K562 (cell line): ENCODE data around the gene EIF4E1B. TPM values are rescaled to one million over a fixed set of nuclear protein-coding genes. Genes with fewer than 3 reads are reported as not detected.

Experiments used
- ARID2 ChIP-seq: fragments of 450-650 bp; IDR thresholded peaks from 2 replicates; pipeline ENCODE4 v1.6.1; 2017; ENCODE audit warnings: antibody characterized with exemption, mild to moderate bottlenecking
- CCNT2 ChIP-seq: IDR thresholded peaks from 2 replicates; pipeline ENCODE4 v1.6.1; 2011; ENCODE audit warnings: borderline replicate concordance, low read depth, mild to moderate bottlenecking, moderate library complexity, mixed read lengths, low read length; ENCODE audit not compliant: insufficient read length; ENCODE audit errors: extremely low read depth
- CREB5 ChIP-seq: fragments of 250-450 bp; sonication (Bioruptor Pico); IDR thresholded peaks from 2 replicates; pipeline ENCODE4 v1.5.0; 2020; ENCODE audit warnings: mild to moderate bottlenecking
- CTCF ChIP-seq, 3 experiments: IDR thresholded peaks in 2 of 3; conservative IDR thresholded peaks in 1 of 3; 2 replicates each; pipeline ENCODE4 v1.5.1; 2011 to 2012; ENCODE audit warnings: low read length in 3 of 3, mild to moderate bottlenecking in 3 of 3, control low read depth in 2 of 3, improper control_type of control experiment in 1 of 3, inconsistent platforms in 1 of 3, low read depth in 1 of 3, mixed read lengths in 1 of 3, moderate library complexity in 1 of 3; ENCODE audit not compliant: insufficient read depth in 2 of 3
- FIP1L1 ChIP-seq: fragments of 200-400 bp; formaldehyde crosslinking; IDR thresholded peaks from 2 replicates; pipeline ENCODE4 v1.6.1; 2018; ENCODE audit warnings: mild to moderate bottlenecking, low read depth, low read length; ENCODE audit not compliant: poor library complexity, severe bottlenecking
- HNRNPLL ChIP-seq: fragments of 200-400 bp; formaldehyde crosslinking; IDR thresholded peaks from 2 replicates; pipeline ENCODE4 v1.6.1; 2017; ENCODE audit warnings: low read length, low read depth, mild to moderate bottlenecking; ENCODE audit not compliant: poor library complexity, severe bottlenecking
- MAFG ChIP-seq: fragments of 450-650 bp; conservative IDR thresholded peaks from 2 replicates; pipeline ENCODE4 v1.6.1; 2016; ENCODE audit warnings: missing genetic modification characterization, missing compliant biosample characterization
- MXI1 ChIP-seq: IDR thresholded peaks from 2 replicates; pipeline ENCODE4 v1.6.1; 2011; ENCODE audit warnings: low read depth, mild to moderate bottlenecking, improper control_type of control experiment, low read length
- NONO ChIP-seq, 2 experiments: fragments of 200-400 bp in 1 of 2; fragments of 450-650 bp in 1 of 2; formaldehyde crosslinking in 1 of 2; IDR thresholded peaks; 2 replicates each; pipeline ENCODE4 v1.6.1; 2017; ENCODE audit warnings: low read depth in 2 of 2, mild to moderate bottlenecking in 2 of 2, moderate library complexity in 2 of 2, low read length in 1 of 2
- PATZ1 ChIP-seq: fragments of 250-450 bp; sonication (Bioruptor Pico); IDR thresholded peaks from 2 replicates; pipeline ENCODE4 v1.5.0; 2020; ENCODE audit warnings: mild to moderate bottlenecking, borderline replicate concordance
- PTBP1 ChIP-seq: fragments of 200-400 bp; formaldehyde crosslinking; IDR thresholded peaks from 2 replicates; pipeline ENCODE4 v1.6.1; 2017; ENCODE audit warnings: low read depth, low read length
- PTRF ChIP-seq: fragments of 450-650 bp; IDR thresholded peaks from 2 replicates; pipeline ENCODE4 v1.6.1; 2016; ENCODE audit warnings: mild to moderate bottlenecking, missing genetic modification characterization, missing compliant biosample characterization
- TAL1 ChIP-seq: fragments of 450-650 bp; IDR thresholded peaks from 2 replicates; pipeline ENCODE4 v1.6.1; 2016; ENCODE audit warnings: mild to moderate bottlenecking
- VEZF1 ChIP-seq: fragments of 200-800 bp; sonication (Bioruptor generic); IDR thresholded peaks from 2 replicates; pipeline ENCODE4 v1.6.1; 2017; ENCODE audit warnings: missing genetic modification characterization, missing compliant biosample characterization
- XRCC5 ChIP-seq: fragments of 200-400 bp; formaldehyde crosslinking; IDR thresholded peaks from 2 replicates; pipeline ENCODE4 v1.6.1; 2017; ENCODE audit warnings: low read depth, mild to moderate bottlenecking, low read length
- ZNF124 ChIP-seq: sonication (generic); formaldehyde crosslinking; IDR thresholded peaks from 2 replicates; pipeline ENCODE4 v1.8.1; 2022; ENCODE audit warnings: missing genetic modification reagents
- ZNF175 ChIP-seq: fragments of 200-800 bp; sonication (Bioruptor generic); IDR thresholded peaks from 2 replicates; pipeline ENCODE4 v1.6.1; 2016; ENCODE audit warnings: low read depth, mild to moderate bottlenecking, missing genetic modification characterization, missing compliant biosample characterization
- ZNF431 ChIP-seq: sonication (generic); formaldehyde crosslinking; IDR thresholded peaks from 2 replicates; pipeline ENCODE4 v1.8.0; 2022; ENCODE audit warnings: mild to moderate bottlenecking, missing genetic modification reagents
- ZNF583 ChIP-seq: fragments of 250-450 bp; sonication (Bioruptor Pico); IDR thresholded peaks from 2 replicates; pipeline ENCODE4 v1.4.0; 2020
- ZNF77 ChIP-seq: fragments of 250-450 bp; sonication (Bioruptor Pico); IDR thresholded peaks from 2 replicates; pipeline ENCODE4 v1.5.0; 2020
- polyA plus RNA-seq, 8 experiments: library from polyadenylated mRNA; depleted of rRNA in 4 of 8; stranded (reverse) in 5 of 8; unstranded in 3 of 8; fragments of >200 nt; fragmentation: Nextera tagmentation in 2 of 8; fragmentation: Illumina TruSeq in 1 of 8; extraction: Ambion mirVana in 2 of 8; extraction: Trizol in 1 of 8; gene quantifications; 2 replicates each; pipeline versions ENCODE4 v1.2.1 to v1.2.3, GENCODE V29; 2011 to 2014; ENCODE audit warnings: inconsistent platforms in 1 of 8, missing spikeins in 1 of 8
- total RNA-seq, 7 experiments: library from RNA; depleted of rRNA in 6 of 7; stranded (reverse); fragments of >200 nt in 6 of 7; fragmentation: Illumina TruSeq in 2 of 7; extraction: Trizol in 2 of 7; gene quantifications; 2 replicates each; pipeline versions ENCODE4 v1.2.1 to v1.2.3, GENCODE V29; 2011 to 2021; ENCODE audit warnings: low replicate concordance in 1 of 7

Gene EIF4E1B
- total and polyA plus RNA-seq, 9 of the 15 experiments (the other 6 are each of a cell fraction or from before 2014, with no cell fraction given), result not detected

- peak; percentile 78 for TF ChIP-seq VEZF1 (CRISPR knock-in tag)
- TF ChIP-seq XRCC5, result no peak
- no peak for TF ChIP-seq ZNF175
- TF ChIP-seq CTCF (IDR thresholded peaks at IDR 0.05 in 2 of 3, conservative IDR thresholded peaks at IDR 0.05 in 1 of 3; ENCODE audit: insufficient read depth in 2 of 3, low read depth in 1 of 3, low read length in 3 of 3), result peak in 2 of 3 experiments; percentile 57 to 95; a peak in 5 of 6 replicates
- TF ChIP-seq MXI1, result no peak
- TF ChIP-seq FIP1L1, result peak; percentile 66
- TF ChIP-seq ZNF124 (CRISPR knock-in tag), result no peak
- TF ChIP-seq TAL1, result no peak
- no peak for TF ChIP-seq CREB5 (CRISPR knock-in tag)
- TF ChIP-seq CCNT2, result peak; percentile 24
- no peak for TF ChIP-seq ZNF431 (CRISPR knock-in tag)
- TF ChIP-seq ZNF583 (CRISPR knock-in tag), result no peak
- TF ChIP-seq PTBP1, result 0 out of 2 replicates have a peak, but pooled peaks have one; percentile 41
- TF ChIP-seq NONO (IDR thresholded peaks at IDR 0.05; ENCODE audit: low read depth in 2 of 2, low read length in 1 of 2), result no peak
- TF ChIP-seq HNRNPLL, result no peak
- TF ChIP-seq MAFG (tag), result no peak
- TF ChIP-seq PTRF, result no peak
- TF ChIP-seq PATZ1, result no peak
- no peak for TF ChIP-seq ARID2
- no peak for TF ChIP-seq ZNF77 (CRISPR knock-in tag)
These were observed 20.6 kb upstream of the EIF4E1B start, which contains the start of gene GPRIN1 (continued) for GRCh38 chr5:176609724-176610434.
